Stimulated activated CD8-positive, alpha-beta memory T cell treated with anti-CD3 and anti-CD28 coated beads, Interleukin-12 subunit alpha, Interleukin-12 subunit beta, amount 100 ng/mL, for 1 hour (primary cell): ENCODE results near the gene AGAP6.
"Not testable (repeated sequence)": the region's sequence is repeated elsewhere in the genome, so short reads cannot be mapped to it uniquely, and the experiment has no call there.

Experiments used
- DNase-seq: peaks from one replicate; pipeline ENCODE4 v3.0.0-alpha.2; 2020; ENCODE audit warnings: low read depth

Gene AGAP6

DNA sequence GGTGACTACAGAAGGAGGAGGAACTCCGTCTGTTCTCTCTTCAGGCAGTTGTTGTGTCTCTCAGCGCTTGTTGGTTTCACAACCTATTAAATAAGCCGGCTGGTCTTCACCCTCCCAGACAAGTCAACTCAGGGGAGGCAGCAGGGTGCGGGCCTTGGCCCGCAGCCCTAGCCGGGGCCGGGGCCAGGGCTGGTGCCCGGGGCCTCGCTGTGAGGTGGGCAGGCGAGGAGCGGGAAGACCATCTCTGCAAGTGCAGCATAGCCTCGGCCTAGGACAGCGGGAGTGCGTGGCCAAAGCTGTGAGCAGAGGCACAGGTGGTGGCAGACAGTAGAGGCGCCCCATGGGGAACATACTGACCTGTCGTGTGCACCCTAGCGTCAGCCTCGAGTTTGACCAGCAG lies at the start of gene AGAP6:
Gene AGAP6 (plus strand): TSS at position 31 of the 400 bp plus-strand sequence. CDS start 310 bp downstream, at position 341.
- not testable (repeated sequence) for DNase-seq

DNA sequence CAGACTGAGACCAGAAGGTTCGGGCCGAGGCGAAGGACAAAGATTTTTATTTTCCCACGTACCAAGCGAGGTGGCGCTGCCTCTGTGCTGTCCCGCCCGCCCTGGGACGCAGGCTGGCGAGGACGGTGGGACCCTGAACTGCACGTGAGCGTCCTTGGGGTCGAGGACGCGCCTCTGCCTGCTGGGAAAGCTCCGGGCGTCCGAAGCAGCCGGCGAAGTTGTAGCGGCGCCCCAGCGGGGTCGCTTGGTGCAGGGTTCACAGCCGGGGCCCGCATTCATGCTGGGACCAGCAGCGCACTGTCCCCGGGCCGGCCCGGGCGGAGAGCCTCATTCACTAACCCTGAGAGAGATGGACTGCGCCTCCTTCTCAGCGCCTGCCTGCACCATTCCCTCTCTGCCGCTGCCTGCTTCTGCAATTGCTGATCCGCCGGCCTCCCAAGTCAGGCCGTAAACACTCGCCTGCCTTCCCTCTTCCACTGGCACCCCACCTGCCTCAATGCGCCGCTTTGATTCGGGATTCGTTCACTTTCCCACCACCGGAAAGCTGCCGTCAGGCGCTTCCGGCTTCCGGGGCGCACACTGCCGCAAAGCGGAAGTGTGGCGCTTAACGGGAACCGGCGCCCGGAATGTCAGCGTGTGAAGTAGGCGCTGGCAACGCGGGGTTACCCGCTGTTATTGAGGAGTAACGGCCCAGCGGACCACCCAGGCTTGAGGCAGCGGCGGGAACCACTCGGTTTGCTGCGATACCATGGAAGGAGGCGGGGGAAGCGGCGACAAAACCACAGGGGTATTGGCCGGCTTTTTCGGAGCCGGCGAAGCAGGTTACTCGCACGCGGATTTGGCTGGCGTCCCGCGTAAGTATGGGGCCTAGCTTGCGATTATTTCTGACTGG lies 46.5 kb upstream of the AGAP6 start, which contains the start of the genes PARG and TIMM23B:
Gene PARG (minus strand): TSS at position 581 of the 892 bp plus-strand sequence. CDS start 302 bp downstream, at position 279.
Gene TIMM23B (plus strand): TSS at position 607 of the 892 bp plus-strand sequence. CDS start 142 bp downstream, at position 749.
- DNase-seq = peak; percentile 64

DNA sequence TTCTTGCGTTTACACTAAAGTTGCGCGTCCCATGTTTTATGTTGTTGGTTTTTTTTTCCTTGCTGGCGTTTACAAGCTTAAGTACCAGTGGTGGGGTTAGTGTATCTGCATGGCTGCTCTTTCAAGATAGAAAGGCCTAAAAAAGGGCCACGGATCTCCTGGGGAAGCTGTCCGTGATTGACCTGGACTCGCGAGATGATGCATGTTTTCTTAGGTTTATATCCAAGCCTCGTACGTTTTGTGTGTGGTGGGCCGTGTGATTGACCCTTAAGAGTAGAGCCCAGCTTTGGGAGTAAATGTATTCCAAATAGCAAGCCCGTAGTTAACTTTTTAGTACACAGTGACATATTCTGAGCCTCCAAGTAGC lies 45.9 kb upstream of the AGAP6 start:
- DNase-seq = not testable (repeated sequence)

DNA sequence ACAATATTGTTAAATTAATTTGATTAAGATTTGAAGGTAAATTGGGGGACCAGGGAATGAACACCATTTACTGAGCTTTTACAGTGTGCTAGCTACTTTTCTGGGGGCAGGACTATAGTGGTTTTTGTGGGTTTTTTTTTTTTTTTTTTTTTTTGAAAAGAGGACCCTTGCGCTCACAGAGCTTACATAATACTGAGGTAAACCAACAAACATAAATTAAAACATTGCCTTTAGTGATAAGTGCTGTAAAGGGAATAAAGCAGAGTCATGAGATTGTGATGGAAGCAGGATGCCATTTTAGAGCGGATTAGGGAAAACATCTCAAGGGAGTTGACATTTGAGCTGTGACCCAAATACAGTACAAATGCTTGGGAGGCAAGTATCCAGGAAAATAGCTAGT lies 44.6 kb upstream of the AGAP6 start:
- DNase-seq = not testable (repeated sequence)

DNA sequence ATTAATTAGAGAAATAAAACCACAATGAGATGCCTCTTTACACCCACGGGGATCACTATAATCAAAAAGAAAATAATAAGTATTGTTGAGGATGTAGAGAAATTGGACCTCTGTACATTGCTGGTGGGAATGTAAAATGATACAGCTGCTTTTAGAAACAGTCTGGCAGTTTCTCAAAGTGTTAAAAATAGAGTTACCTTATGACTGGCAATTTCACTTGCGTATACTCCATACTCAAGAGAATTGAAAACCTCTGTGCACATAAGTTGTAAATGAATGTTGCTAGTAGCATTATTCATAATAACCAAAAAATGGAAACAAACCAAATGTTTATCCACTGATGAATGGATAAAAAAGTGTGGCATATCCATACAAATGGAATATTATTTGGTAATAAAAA lies 40.1 kb upstream of the AGAP6 start:
- not testable (repeated sequence) for DNase-seq

DNA sequence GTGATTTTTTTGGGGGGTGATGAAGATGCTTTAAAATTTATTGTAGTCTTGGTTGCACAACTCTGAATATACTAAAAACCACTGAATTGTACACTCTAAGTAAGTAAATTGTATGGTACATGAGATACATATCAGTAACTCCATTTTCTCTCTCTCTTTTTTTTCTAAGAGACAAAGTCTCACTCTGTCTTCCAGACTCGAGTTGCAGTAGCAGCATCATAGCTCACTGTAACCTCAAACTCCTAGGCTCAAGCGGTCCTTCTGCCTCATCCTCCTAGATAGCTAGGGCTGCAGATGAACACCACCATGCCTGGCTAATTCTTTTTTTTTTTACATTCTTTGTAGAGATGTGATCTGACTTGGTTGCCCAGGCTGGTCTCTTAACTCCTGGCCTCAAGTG lies 39.5 kb upstream of the AGAP6 start:
- DNase-seq = not testable (repeated sequence)

DNA sequence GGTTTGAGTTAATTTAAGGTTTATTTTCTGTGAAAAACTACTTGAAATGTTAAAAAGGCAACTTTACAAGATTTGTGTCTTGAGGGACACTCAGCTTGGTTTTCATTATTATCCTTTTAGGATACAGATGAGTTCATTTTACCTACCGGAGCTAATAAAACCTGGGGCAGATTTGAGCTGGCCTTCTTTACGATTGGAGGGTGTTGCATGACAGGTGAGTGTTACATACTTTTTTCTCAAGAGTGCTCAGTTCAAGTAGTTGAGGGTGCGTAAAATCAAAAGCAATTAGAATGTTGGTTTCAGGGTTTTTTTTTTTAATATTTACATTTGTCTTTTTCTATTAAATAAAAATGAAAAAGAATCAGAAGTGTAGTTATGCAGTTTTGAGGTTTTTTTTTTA lies 36.2 kb upstream of the AGAP6 start:
- not testable (repeated sequence) for DNase-seq

DNA sequence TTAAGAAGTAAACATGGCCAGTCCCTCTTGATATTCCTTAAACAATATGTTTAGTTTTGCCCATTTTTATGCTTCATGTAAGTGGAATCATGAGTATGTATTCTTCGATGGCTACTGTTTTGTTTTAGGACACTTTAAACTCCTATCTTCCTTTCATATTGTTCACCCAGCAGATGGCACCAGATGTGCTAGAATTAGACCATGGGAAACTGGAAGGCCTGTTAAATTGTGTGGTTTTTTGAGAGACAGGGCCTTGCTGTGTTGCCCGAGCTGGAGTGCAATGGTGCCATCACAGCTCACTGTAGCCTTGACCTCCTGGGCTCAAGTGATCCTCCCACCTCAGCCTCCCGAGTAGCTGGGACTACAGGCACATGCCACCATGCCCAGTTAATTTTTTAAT lies 35.1 kb upstream of the AGAP6 start:
- DNase-seq = not testable (repeated sequence)

DNA sequence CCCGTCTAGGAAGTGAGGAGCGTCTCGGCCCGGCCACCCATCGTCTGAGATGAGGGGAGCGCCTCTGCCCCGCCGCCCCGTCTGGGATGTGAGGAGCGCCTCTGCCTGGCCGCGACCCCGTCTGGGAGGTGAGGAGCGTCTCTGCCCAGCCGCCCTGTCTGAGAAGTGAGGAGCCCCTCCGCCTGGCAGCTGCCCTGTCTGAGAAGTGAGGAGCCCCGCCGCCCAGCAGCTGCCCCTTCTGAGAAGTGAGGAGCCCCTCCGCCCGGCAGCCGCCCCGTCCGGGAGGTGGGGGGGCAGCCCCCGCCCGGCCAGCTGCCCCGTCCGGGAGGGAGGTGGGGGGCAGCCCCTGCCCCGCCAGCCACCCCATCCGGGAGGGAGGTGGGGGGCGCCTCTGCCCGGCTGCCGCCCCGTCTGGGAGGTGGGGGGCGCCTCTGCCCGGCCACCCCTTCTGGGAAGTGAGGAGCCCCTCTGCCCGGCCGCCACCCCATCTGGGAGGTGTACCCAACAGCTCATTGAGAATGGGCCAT lies 17.8 kb upstream of the AGAP6 start:
- not testable (repeated sequence) for DNase-seq

DNA sequence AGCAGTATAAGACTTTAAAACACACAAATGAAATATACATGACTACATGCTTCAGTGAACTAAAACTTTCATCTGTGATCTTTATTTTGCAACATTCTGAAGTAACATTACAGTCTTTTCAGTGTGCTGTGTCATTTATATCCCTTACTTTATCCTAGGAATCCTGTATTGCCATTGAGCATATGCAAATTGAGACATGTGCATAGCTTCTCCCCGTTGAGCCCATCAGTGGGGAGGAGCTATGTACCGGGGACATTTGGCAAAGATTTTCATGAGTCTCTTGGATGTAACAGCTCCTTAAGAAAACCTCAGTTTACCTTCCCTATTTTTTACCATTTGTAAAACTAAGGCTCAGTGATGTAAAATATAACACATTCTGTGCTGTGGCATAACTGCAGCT lies 16.7 kb upstream of the AGAP6 start:
- not testable (repeated sequence) for DNase-seq

DNA sequence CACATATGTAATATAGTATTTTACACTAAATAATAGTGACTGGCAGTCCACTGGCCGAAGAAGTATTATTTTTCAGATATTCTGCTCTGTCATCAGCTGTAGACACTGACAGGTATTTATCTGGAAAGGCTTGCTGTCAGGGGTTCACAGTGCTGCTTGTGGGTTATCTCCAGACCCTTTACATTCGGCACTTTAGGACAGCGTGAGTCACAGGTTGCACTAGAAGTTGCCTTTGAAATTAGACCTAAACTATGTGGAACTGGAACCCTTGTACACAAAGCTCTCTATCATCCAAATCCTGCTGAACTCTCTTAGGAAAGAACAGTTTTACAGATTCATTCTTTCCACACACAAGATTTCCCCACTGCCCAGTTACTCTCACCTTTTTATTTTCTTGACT lies 16.1 kb upstream of the AGAP6 start:
- DNase-seq = not testable (repeated sequence)

DNA sequence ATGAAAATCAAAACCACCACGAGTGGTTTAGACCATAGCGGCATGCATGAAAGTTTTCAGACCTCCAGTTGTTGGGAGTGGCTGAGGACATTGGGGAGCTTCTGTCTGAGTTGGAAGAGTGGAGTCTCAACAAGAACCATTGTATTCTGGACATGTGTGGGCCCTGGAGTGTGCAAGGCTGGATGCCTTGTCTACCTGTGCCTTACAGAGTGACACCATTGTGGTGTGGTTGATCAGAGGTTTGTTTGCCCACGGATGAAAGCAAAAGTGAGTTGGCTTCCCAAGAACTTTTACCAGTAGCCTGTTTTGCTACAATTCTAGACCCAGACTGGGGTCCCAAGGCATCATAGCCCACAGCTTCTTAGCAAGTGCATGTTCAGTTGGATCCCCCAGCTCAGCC lies 10.4 kb upstream of the AGAP6 start:
- DNase-seq = not testable (repeated sequence)

DNA sequence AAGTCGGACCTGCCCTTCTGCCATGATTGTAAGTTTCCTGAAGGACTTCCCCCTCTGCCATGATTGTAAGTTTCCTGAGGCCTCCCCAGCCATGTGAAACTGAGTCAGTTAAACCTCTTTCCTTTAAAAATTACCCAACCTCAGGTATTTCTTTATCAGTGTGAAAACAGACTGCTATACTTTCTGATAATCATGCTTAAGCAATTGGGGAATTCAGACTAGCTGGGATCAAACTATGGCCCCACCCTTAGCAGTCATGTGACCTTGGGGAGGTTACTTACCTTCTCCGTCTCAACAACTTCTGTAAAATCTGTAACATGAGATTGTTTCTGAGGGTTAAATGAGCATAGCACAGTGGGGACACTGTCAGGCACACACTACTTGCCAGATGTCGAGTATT lies 999 bp upstream of the AGAP6 start:
- not testable (repeated sequence) for DNase-seq

DNA sequence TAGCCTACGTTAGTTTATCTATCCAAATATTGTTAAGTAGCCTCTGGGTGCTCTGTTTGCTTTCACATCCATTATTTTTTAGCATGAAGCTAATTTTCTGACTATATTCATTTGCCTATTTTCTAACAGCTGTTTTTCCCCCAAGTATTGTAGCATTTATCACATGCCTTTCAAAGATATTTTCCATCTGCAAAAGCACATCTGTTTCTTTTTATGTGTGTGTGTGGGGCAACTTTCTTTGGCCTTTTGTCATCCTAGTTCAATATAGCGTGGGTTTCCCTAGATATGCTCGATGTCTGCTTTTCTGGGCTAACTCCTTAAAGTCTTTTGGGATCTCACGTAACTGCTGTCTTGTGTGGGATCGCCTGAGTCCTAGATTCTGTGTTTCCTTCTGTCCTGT lies 7.1 kb downstream of the AGAP6 start:
- DNase-seq = not testable (repeated sequence)

DNA sequence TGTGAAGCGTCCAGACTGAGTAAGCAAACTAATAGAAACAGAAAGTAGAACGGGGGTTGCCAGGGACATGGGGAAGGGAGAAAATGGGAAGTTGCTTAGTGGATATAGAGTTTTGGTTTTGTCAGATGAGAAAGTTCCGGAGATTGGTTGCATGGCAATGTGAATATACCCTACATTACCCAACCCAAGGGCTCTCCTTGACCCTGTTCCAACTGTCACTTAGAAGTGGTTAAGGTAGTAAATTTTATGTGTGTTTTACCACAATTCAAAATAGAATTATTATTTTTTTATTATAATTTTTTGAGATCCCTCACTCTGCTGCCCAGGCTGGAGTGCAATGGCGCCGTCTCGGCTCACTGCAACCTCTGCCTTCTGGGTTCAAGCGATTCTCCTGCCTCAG lies 25.8 kb downstream of the AGAP6 start:
- not testable (repeated sequence) for DNase-seq

DNA sequence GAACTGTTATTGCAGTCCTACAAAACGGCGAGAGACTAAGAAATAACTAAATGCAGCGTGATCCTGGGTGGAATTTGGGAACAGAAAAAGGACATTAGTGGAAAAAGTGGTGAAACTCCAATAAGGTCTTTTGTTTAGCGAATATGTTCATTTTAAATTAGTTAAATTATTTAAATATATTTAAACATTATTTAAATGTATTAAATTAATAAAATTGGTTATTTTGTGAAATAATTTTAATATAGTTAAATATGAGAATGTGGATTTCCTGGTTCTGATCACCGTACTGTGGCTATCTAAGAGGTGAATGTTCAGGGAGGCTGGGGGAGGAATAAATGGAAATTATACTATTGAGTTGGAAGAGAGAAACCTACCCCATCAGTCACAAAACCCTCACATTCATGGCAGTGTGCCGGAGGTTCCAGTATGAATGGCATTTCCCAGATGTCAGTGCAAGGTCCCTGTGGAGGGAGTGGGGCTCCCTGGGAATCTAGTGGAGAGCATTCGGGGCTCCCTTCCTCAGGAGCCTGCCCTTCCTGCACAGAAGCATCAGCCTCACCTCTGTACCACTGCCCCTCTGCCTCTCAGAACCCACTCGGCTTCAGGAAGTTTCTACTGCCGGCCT lies 27.5 kb downstream of the AGAP6 start:
- not testable (repeated sequence) for DNase-seq

DNA sequence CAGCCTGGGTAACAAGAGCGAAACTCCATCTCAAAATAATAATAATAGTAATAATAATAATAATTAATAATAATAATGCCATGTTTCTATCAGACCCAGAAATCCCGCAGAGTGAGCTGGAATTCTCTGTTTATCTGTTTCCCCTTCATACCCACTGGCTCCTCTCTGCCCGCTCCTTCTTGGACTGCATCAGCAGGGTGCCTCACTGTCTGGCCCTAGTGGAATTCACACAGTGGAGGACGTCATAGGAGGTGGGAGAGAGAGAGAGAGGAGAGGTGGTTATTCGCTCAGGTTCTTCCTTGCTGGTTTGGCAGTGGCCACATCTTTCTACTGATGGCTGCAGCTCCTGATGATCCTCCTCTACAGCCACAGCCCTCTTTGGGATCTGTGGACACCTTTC lies 28.7 kb downstream of the AGAP6 start:
- DNase-seq = not testable (repeated sequence)

DNA sequence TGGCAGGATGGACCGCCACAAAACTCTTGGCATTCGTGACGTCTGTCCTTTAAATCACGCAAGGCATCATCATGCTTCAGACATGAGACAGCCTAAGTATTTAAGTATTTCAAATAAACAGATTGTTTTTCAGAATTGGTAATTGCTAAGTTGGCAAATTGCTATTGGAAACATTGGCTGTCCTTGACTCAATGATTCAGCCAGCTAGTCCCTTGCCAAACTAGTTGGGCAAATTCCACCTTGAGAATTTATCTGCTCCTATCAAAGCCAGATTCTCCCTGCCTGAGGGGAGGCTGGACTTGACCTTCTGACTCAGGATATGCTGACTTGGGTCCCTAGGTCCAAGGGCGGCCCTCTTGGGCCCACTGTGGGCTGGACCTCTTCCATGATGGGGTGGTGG lies 29.4 kb downstream of the AGAP6 start:
- not testable (repeated sequence) for DNase-seq

DNA sequence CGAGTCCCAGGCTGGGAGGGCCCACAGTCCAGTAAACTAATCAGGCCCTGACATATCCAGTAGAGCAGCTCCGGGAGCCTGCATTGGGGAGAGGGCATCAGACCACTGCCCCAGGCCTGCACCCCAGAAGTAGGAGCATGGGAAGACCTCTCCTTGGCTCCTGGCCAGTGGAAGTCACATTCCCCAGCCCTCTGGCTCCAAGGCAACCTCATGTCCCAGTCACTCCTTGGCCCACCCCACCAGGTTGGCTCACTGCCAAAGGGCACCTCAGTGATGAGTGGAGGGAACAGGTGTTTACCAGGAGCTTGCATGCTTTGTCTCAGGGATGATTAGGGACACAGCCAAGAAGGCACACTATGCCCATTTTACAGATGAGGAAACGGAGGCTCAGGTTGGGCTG lies 31.1 kb downstream of the AGAP6 start:
- DNase-seq = not testable (repeated sequence)

DNA sequence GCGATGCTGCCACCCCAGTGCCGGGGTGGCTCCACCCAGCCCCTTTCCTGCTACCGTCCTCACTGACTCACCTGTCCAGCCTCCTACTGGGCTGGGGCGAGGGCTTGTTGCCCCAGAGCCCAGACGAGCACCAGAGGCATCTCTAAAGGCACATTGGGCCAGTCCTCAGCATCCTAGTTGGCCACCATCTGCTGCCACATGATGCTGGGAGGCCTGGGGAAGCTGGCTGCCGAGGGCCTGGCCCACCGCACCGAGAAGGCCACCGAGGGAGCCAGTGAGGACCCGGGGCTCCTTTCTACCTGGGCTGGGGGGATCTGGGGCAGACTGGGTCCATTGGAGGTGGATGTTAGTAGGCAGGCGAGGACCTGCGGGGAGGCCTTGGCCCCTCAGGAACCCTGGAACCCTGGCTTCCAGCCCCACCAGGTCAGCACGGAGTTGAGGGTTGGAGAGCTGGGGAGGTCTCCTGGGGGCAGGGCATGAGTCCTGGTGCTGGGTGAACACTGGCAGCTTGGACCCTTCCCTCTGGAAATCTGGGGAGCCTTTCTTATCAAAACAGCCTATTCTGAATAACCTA lies 32.3 kb downstream of the AGAP6 start:
- DNase-seq = not testable (repeated sequence)

DNA sequence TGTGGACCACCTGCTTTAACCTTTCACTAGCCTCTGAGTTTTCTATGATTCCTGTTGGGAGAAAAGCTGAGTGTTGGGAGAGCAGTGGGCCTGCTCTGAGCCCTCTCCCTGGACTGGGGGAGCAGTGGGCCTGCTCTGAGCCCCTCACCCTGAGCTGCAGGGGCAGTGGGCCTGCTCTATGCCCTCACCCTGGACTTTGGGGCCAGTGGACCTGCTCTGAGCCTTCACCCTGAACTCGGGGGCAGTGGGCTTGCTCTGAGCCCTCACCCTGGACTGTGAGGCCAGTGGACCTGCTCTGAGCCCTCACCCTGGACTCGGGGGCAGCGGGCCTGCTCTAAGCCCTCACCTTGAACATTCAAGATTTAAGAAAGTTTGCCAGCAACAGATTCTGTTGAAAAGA lies 33.4 kb downstream of the AGAP6 start:
- DNase-seq = no peak

DNA sequence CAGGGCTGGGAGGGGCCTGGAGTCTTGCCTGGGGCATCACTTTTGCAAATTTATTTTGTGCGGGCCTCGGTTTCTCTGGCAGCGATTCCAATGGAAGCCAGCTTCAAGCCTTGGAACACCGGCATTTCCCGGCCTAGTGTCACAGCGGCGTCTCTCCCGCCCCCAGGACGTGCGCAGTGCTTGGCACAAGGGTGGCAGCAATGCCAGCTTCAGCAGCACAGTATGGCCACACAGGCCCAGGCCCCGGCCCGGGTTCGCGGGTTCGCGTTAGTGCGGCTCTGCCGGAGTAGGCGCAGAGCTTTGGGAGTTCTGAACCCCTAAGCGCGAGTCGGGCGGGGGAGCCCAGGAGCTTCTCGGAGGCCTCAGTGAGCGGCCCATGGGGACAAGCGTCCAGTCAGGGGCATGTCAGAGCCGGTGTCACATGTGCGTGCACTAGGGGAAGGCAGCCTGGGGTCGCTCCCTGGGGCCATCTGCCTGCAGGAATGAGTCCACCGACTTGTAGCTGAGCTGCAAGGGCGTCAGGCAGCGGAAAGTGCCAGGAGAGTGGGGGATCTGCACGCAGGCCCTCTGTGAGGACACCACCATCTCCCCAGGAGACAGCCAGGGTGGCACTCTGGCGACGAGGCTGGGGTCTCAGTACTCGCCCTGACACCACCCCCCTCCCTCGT lies 36.6 kb downstream of the AGAP6 start:
- not testable (repeated sequence) for DNase-seq
